DMS53 treated with DMSO at 0.1 percent for 48 hours (cell line): ENCODE results near the gene WDR7.
A peak's percentile ranks its signal among the peaks of the same experiment; 100 is the strongest.

Source experiments
- DNase-seq: peaks from one replicate; lab custom pipeline; 2025; ENCODE audit not compliant: unreplicated experiment; lab: John Stamatoyannopoulos, UW

The WDR7 gene

GRCh38 chr18:56929886-56930285 lies 278.7 kb downstream of the WDR7 start:
- DNase-seq: no peak

GRCh38 chr18:56933472-56933871 lies 282.3 kb downstream of the WDR7 start:
- no peak for DNase-seq

- no peak for DNase-seq
Observed at GRCh38 chr18:56934131-56934530, 283.0 kb downstream of the WDR7 start.

GRCh38 chr18:56934906-56935305 lies 283.7 kb downstream of the WDR7 start:
- DNase-seq: no peak

- DNase-seq: no peak
Observed at GRCh38 chr18:56935434-56936040, 284.4 kb downstream of the WDR7 start.

- DNase-seq: no peak
Observed at GRCh38 chr18:56936457-56936856, 285.3 kb downstream of the WDR7 start.

GRCh38 chr18:56937874-56938430 lies 286.8 kb downstream of the WDR7 start:
- no peak for DNase-seq

- DNase-seq: no peak
Observed at GRCh38 chr18:56945171-56946083, 294.3 kb downstream of the WDR7 start.

GRCh38 chr18:56947236-56947635 lies 296.1 kb downstream of the WDR7 start:
- DNase-seq: no peak

- DNase-seq: no peak
Observed at GRCh38 chr18:56952026-56952425, 300.9 kb downstream of the WDR7 start.

GRCh38 chr18:56953428-56954198 lies 302.5 kb downstream of the WDR7 start:
- DNase-seq: no peak

GRCh38 chr18:56955490-56955889 lies 304.3 kb downstream of the WDR7 start:
- DNase-seq: no peak

GRCh38 chr18:56959120-56959519 lies 308.0 kb downstream of the WDR7 start:
- no peak for DNase-seq

GRCh38 chr18:56962322-56962721 lies 311.2 kb downstream of the WDR7 start:
- peak; percentile 91 for DNase-seq

GRCh38 chr18:56967035-56967434 lies 315.9 kb downstream of the WDR7 start:
- no peak for DNase-seq

- no peak for DNase-seq
Observed at GRCh38 chr18:56973487-56973886, 322.3 kb downstream of the WDR7 start.

- no peak for DNase-seq
Observed at GRCh38 chr18:56974141-56974540, 323.0 kb downstream of the WDR7 start.

- no peak for DNase-seq
Observed at GRCh38 chr18:56975276-56975675, 324.1 kb downstream of the WDR7 start.

- no peak for DNase-seq
Observed at GRCh38 chr18:56977309-56977708, 326.1 kb downstream of the WDR7 start.

- DNase-seq: no peak
Observed at GRCh38 chr18:56977771-56978170, 326.6 kb downstream of the WDR7 start.

GRCh38 chr18:56980151-56980550 lies 329.0 kb downstream of the WDR7 start:
- DNase-seq: no peak
